GM21529 (cell line): ENCODE measurements around the gene TRIM32.

Experiments
- ATAC-seq: cut with Tn5 transposase; IDR thresholded peaks from one replicate; pipeline ENCODE4 v1.9.1; 2021; ENCODE audit not compliant: unreplicated experiment

The TRIM32 gene

GRCh38 chr9:116687074-116687753, at the start of gene TRIM32:
Gene TRIM32 (plus strand): TSS chr9:116687305. CDS start chr9:116697743, 10,438 bp downstream.
- ATAC-seq: peak; percentile 99

DNA sequence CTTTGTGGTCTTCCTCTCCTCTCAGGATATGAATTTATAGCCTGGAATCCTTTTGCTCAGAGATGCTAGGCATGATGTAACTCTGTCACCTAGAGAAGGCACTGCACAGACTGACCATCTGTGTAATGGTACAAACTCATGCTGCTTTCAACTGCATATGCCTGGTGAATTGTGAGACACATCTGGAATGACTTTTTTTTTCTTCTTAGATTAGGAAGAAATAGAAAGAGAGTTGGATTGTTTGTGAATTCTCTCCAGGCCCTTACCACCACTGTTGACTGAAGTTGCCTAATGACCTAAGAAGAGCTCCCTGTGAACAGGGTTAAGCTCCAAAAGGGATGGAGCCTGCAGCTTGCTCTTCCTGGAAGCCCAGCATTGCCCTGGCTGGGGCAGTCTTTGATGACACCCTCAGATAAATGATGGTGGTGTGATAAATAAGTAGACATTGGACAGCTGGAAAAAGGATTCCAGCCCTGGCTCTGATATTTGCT, 47.8 kb upstream of the TRIM32 start:
- ATAC-seq: no peak

DNA sequence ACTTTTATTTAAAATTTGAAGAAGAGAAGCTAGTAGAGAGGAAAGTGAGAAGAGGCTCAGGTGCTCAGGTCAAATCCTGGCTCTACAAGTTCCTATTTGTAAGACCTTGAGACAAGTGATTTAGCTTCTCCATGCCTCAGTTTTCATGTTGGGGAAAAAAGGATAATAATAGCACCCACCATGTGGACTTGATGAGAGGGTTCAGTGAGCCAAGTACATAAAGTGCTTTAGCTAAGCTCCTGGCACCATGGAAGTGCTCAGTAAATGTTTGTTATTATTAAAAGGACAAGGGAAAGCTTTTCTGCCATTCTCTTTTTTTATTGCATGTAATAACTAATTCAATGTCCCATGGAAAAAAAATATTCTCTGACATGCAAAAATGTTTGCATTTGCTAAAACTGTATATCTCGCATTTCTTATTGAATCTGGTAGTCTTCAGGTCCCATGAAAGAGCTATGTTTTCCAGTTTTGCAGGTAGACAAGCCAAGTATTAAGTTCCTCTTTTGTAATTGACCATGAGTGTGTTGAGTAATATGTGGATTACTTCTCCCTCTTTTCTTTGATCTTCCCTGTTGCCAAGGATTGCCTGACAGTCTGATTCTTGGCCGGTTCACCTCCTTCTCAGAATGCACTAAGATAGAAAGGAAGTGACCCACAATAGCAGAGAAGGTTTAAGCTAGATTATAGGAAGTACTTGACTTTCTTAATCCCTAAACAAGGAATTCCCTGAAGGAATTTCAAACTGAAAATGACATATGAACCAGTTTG, 45.6 kb upstream of the TRIM32 start:
- no peak for ATAC-seq

GRCh38 chr9:116643691-116644090, 43.4 kb upstream of the TRIM32 start:
- no peak for ATAC-seq

GRCh38 chr9:116644091-116644688, 42.9 kb upstream of the TRIM32 start:
- no peak for ATAC-seq

DNA sequence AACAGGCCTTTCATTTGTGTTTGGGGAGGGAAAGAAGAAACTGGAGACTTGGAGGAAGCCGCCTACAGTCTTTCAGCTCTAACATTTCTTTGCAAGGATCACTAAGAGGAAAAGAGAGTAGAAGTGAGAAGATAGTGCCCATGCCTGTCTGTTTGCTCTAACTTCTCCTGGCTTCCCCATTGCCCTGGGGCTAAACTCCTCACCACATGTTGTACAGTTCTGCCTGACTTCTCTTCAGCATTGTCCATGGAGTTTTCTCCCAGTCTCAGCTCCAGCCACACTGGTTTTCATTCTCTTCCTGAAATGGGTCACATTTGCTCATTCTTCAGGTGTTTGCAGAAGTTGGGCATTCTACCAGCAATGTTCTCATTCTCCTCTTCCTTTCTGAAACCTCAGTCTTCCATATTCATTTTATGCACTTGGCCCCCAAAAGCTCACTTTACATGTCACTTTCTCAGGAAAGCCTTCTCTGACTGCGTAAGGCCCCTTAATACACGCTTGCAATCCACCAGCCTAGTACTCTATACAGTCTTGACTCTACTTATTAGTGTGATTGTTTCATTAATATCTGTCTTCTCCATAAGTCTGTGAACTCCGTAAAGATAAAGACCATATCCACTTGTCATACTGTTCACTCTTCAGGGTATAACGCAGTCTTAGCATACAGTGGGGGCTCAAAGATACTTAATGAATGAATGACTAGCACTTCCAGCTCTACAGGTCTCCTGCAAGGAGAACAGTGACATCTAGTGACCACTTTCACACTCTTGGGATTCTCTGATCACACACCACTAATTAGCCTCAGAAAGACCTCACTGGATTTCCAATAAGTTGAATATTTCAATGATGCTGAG, 40.2 kb upstream of the TRIM32 start:
- ATAC-seq: peak; percentile 73

- no peak for ATAC-seq
Measured at GRCh38 chr9:116647515-116647809, 39.6 kb upstream of the TRIM32 start.

DNA sequence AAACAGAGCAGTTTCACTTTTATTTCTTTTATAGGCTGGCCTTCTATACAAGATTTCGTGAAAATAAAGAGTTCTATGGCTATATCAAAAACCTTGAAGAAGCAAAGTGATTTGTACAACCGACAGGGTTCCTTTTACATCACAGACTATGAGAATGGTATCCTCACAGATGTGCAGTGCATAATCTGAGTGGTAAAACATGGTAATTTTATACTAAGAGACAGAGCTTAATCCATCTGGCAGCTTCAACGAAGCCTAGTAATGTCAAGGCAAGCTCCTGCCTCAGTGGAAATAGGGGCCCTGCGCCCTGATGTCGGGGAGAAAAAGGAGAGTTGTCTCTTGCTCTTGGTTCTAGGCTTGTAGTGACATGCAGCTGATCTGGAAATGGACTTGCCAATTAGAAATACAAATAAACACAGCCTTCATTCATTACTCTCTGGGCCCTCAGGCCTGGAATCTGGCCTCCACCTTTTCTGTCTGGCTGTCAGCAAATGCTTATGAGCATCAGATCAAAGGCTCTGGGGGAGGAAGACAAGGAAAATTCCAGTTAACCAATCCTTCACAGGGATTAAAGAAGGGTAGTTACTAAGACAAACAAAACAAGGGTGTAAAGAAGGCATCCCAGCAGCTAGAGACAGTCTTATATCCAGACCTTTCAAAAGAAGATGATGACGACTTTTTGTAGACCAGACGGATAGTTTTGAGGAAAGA, 33.6 kb upstream of the TRIM32 start:
- ATAC-seq: no peak

GRCh38 chr9:116654059-116654355, 33.1 kb upstream of the TRIM32 start:
- no peak for ATAC-seq

DNA sequence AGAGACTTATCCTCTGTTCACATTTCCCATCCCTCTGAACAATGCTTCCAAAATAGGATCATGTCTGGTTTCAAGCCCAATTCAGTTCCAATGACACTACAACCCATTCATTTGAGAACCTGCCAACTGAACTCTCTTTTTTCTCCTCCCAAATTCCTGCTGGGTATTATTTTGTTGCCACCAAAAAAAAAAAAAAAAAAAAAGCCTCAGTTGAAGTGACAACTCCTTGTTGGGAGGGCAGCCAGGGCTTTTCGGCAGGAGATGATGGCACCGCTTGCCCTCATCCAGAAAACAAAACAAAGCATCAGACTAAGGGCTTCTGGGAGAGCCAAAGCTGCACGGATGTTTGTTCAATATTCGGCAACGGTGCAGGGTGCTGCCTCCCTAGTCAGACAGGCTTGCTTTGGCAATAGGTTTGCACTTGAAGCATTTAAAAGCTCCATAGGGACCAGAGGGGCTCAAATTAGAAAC, 30.6 kb upstream of the TRIM32 start:
- ATAC-seq: no peak

GRCh38 chr9:116656977-116657376, 30.1 kb upstream of the TRIM32 start:
- no peak for ATAC-seq

DNA sequence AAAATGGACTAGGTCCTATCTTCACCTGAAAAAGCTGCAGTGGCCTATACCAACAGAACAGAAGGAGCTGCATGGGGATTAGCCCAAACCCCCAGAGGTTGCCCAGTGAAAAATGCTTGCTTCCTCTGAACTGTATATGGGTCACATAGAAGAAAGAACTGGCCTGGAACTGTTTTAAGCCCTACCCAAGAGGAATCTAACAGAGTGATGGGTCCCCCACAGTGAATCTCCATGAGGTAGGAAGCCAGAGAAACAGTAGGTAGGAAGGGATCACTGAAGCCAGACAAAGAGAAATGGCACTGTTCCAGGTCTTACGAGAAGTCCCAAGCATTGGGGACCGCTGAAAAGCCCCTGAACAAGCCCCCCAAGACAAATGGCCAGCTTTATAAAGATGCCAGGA, 28.8 kb upstream of the TRIM32 start:
- no peak for ATAC-seq

GRCh38 chr9:116661037-116661954, 25.8 kb upstream of the TRIM32 start:
- ATAC-seq: peak; percentile 90

DNA sequence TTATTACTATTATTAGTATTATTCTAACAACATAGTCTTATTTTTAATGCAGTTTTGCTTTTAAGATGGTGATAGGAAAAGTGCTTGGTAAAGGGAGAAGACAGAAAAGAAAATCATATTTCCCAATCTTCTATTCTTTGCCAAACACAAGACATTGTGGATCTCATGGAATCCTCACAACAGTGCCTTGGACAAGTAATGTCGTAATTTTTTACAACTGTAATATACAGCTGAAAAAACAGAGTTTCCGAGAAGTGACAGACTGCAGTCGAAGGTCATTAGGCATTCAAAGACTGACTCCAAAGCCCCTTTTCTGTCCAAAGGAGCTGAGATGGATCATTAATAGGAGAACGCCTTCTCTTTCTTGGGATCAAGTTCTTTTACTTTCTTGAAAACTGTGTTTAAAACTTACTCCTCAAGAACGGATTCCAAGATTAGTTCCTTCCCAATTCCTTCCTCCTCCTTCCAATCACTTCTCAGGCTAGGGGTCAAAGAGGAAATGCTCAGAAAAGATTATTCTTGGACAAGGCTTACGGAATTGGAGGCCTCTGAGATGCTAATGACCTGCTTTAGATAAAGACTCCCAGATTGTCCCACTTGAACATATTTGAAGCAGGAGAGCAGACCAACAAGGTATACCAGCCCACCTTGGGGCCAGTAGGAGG, 24.3 kb upstream of the TRIM32 start:
- no peak for ATAC-seq

- no peak for ATAC-seq
Measured at GRCh38 chr9:116663581-116663980, 23.5 kb upstream of the TRIM32 start.

- no peak for ATAC-seq
Measured at GRCh38 chr9:116668970-116669695, 18.0 kb upstream of the TRIM32 start.

GRCh38 chr9:116671605-116672004, 15.5 kb upstream of the TRIM32 start:
- ATAC-seq: no peak

GRCh38 chr9:116673375-116673774, 13.7 kb upstream of the TRIM32 start:
- no peak for ATAC-seq
